ENCODE results near the gene HINT3. TPM values are rescaled to one million over a fixed set of nuclear protein-coding genes. Genes with fewer than 3 reads are reported as not detected.

Gene HINT3
- total RNA-seq, 1 experiment from 2014 or later, result 11.7 TPM

GRCh38 chr6:125918681-125919566 lies 37.6 kb upstream of the HINT3 start:
- Histone ChIP-seq H3K4me1 (ENCODE audit: insufficient read depth, low read length) (peaks cover 2% of the 10 kb centered on the region; the same call in 1 of the 2 replicates), H2AFZ (ENCODE audit: low read length) (no peak overlapping the region), H3K18ac (ENCODE audit: insufficient read length, low read depth, low read length) (no peak overlapping the region), H2BK12ac (ENCODE audit: insufficient read length, low read depth, low read length) (no peak overlapping the region), H3T11ph (ENCODE audit: low read length) (no peak overlapping the region), H2BK20ac (ENCODE audit: low read depth, low read length, poor library complexity, severe bottlenecking) (no peak overlapping the region), H4K8ac (replicated peaks; ENCODE audit: insufficient read length, low read depth, low read length) (no peak overlapping the region), H3K14ac (ENCODE audit: insufficient read depth, low read length) (no peak overlapping the region), H4K5ac (ENCODE audit: insufficient read length, low read depth, low read length) (no peak overlapping the region), H3K79me2 (ENCODE audit: insufficient read depth, low read length) (no peaks in the 10 kb centered on the region), H4K91ac (ENCODE audit: insufficient read length, low read depth, low read length) (no peak overlapping the region), H2BK15ac (ENCODE audit: low read depth, low read length) (no peak overlapping the region), H3K9me3 (ENCODE audit: control insufficient read depth, low read depth, low read length) (no peaks in the 10 kb centered on the region), H2AK5ac (ENCODE audit: insufficient read length, low read length) (no peak overlapping the region), H3K79me1 (ENCODE audit: insufficient read depth, low read depth, low read length, poor library complexity, severe bottlenecking) (no peaks in the 10 kb centered on the region), H3K27me3 (ENCODE audit: insufficient read depth, low read length) (no peaks in the 10 kb centered on the region), H2BK5ac (ENCODE audit: insufficient read length, low read length) (no peak overlapping the region), H3K23me2 (ENCODE audit: insufficient read length, low read depth, low read length, poor library complexity, severe bottlenecking) (no peaks in the 10 kb centered on the region), H3K4me2 (ENCODE audit: insufficient read depth, insufficient read length, low read length) (no peak overlapping the region), H3K27ac (ENCODE audit: insufficient read length, low read depth, low read length) (no peak overlapping the region), H3K56ac (ENCODE audit: insufficient read length, low read depth, low read length) (no peak overlapping the region), H2BK120ac (ENCODE audit: low read depth, low read length, poor library complexity, severe bottlenecking) (no peak overlapping the region), H3K9ac (ENCODE audit: extremely low read depth, insufficient read length, low read length) (no peak overlapping the region), H3K4ac (ENCODE audit: low read depth, low read length) (no peak overlapping the region), H3K23ac (ENCODE audit: insufficient read length, low read depth, low read length) (no peak overlapping the region), H4K20me1 (ENCODE audit: control insufficient read depth, insufficient read depth, insufficient read length) (no peaks in the 10 kb centered on the region)
- TF ChIP-seq CTCF (conservative IDR thresholded peaks at IDR 0.05), result no peak
- Mint-ChIP-seq H3K4me1 (peaks cover 23% of the 10 kb centered on the region in 2 experiments), H3K4me3 (no peak overlapping the region), H3K36me3 (ENCODE audit: insufficient read depth in 1 of 3, low read depth in 3 of 3) (peaks cover 0 to 9% (median 2%) of the 10 kb centered on the region in 3 experiments; a peak in 4 of 7 replicates), H3K9me3 (no peaks in the 10 kb centered on the region), H3K27me3 (ENCODE audit: low read depth) (no peaks in the 10 kb centered on the region), H3K27ac (peak overlapping the region in 2 of 3 experiments; percentile 29 to 82; a peak in 3 of 7 replicates)
- no CpG with 5 or more reads among the region's 13 CpGs for WGBS (ENCODE audit: extremely low coverage, insufficient read length, low lambda C conversion rate)
- DNase-seq, result no peak

Measured in H9 (cell line).